ENCODE results near the gene CNN3.

The CNN3 gene

GRCh38 chr1:94859174-94859573 is 67.7 kb downstream of the CNN3 start:
- Histone ChIP-seq H3K9me3 (ENCODE audit: insufficient read depth, low read depth, low read length) (no peaks in the 10 kb centered on the region), H3K9me2 (replicated peaks; ENCODE audit: low read depth, low read length) (no peaks in the 10 kb centered on the region), H3K79me2 (ENCODE audit: insufficient read depth, low read length) (no peaks in the 10 kb centered on the region), H3F3A (ENCODE audit: low read depth) (no peaks in the 10 kb centered on the region), H3K4me2 (ENCODE audit: low read depth, low read length, poor library complexity, severe bottlenecking) (no peak overlapping the region), H3K4me1 (ENCODE audit: insufficient read depth, low read length, poor library complexity, severe bottlenecking) (no peaks in the 10 kb centered on the region), H3K36me3 (ENCODE audit: insufficient read depth, low read length) (no peaks in the 10 kb centered on the region), H4K20me1 (ENCODE audit: insufficient read depth, low read length, poor library complexity, severe bottlenecking) (no peaks in the 10 kb centered on the region), H2AFZ (ENCODE audit: low read length) (no peak overlapping the region), H3K4me3 (ENCODE audit: low read length, poor library complexity, severe bottlenecking) (no peak overlapping the region), H3K9ac (ENCODE audit: low read depth, low read length, poor library complexity, severe bottlenecking) (no peak overlapping the region), H3K27me3 (ENCODE audit: insufficient read depth, low read length, poor library complexity, severe bottlenecking) (no peaks in the 10 kb centered on the region)
- TF ChIP-seq CTCF (conservative IDR thresholded peaks at IDR 0.05; ENCODE audit: low read length) (no peak), EZH2phosphoT487 (IDR thresholded peaks at IDR 0.05; ENCODE audit: borderline replicate concordance) (no peak)

- Histone ChIP-seq H3K79me2 (ENCODE audit: insufficient read depth, low read length) (no peaks in the 10 kb centered on the region), H3K9me2 (replicated peaks; ENCODE audit: low read depth, low read length) (no peaks in the 10 kb centered on the region), H3K9ac (ENCODE audit: low read depth, low read length, poor library complexity, severe bottlenecking) (no peak overlapping the region), H2AFZ (ENCODE audit: low read length) (no peak overlapping the region), H3K9me3 (ENCODE audit: insufficient read depth, low read depth, low read length) (no peaks in the 10 kb centered on the region), H3K4me3 (ENCODE audit: low read length, poor library complexity, severe bottlenecking) (no peak overlapping the region), H4K20me1 (ENCODE audit: insufficient read depth, low read length, poor library complexity, severe bottlenecking) (no peaks in the 10 kb centered on the region), H3K4me2 (ENCODE audit: low read depth, low read length, poor library complexity, severe bottlenecking) (no peak overlapping the region), H3K27me3 (ENCODE audit: insufficient read depth, low read length, poor library complexity, severe bottlenecking) (no peaks in the 10 kb centered on the region), H3F3A (ENCODE audit: low read depth) (no peaks in the 10 kb centered on the region), H3K36me3 (ENCODE audit: insufficient read depth, low read length) (no peaks in the 10 kb centered on the region), H3K4me1 (ENCODE audit: insufficient read depth, low read length, poor library complexity, severe bottlenecking) (no peaks in the 10 kb centered on the region)
- TF ChIP-seq CTCF (conservative IDR thresholded peaks at IDR 0.05; ENCODE audit: low read length) = no peak
- no peak for TF ChIP-seq EZH2phosphoT487 (IDR thresholded peaks at IDR 0.05; ENCODE audit: borderline replicate concordance)
Observed at GRCh38 chr1:94858276-94858675, 68.6 kb downstream of the CNN3 start.

- Histone ChIP-seq H3K4me3 (ENCODE audit: low read length, poor library complexity, severe bottlenecking) (no peak overlapping the region), H4K20me1 (ENCODE audit: insufficient read depth, low read length, poor library complexity, severe bottlenecking) (no peaks in the 10 kb centered on the region), H3F3A (ENCODE audit: low read depth) (no peaks in the 10 kb centered on the region), H3K79me2 (ENCODE audit: insufficient read depth, low read length) (no peaks in the 10 kb centered on the region), H3K9me2 (replicated peaks; ENCODE audit: low read depth, low read length) (no peaks in the 10 kb centered on the region), H2AFZ (ENCODE audit: low read length) (no peak overlapping the region), H3K36me3 (ENCODE audit: insufficient read depth, low read length) (no peaks in the 10 kb centered on the region), H3K9me3 (ENCODE audit: insufficient read depth, low read depth, low read length) (no peaks in the 10 kb centered on the region), H3K9ac (ENCODE audit: low read depth, low read length, poor library complexity, severe bottlenecking) (no peak overlapping the region), H3K4me1 (ENCODE audit: insufficient read depth, low read length, poor library complexity, severe bottlenecking) (no peaks in the 10 kb centered on the region), H3K4me2 (ENCODE audit: low read depth, low read length, poor library complexity, severe bottlenecking) (no peak overlapping the region), H3K27me3 (ENCODE audit: insufficient read depth, low read length, poor library complexity, severe bottlenecking) (no peaks in the 10 kb centered on the region)
- TF ChIP-seq CTCF (conservative IDR thresholded peaks at IDR 0.05; ENCODE audit: low read length) (no peak), EZH2phosphoT487 (IDR thresholded peaks at IDR 0.05; ENCODE audit: borderline replicate concordance) (no peak)
Observed at GRCh38 chr1:94856868-94857267, 70.0 kb downstream of the CNN3 start.
